Neural cell (in vitro differentiated cells): ENCODE results near the gene SETD6.

ENCODE experiments used
- TAF1 ChIP-seq: IDR thresholded peaks from 2 replicates; pipeline ENCODE4 v1.6.1; 2012; ENCODE audit warnings: low read depth
- TF ChIP-seq, protein P1 (sequence below): fragments of 450-650 bp; IDR thresholded peaks from 2 replicates; pipeline ENCODE4 v1.5.1; 2014; ENCODE audit warnings: antibody characterized with exemption, mild to moderate bottlenecking, moderate library complexity; ENCODE audit not compliant: poor library complexity, severe bottlenecking

DNA sequence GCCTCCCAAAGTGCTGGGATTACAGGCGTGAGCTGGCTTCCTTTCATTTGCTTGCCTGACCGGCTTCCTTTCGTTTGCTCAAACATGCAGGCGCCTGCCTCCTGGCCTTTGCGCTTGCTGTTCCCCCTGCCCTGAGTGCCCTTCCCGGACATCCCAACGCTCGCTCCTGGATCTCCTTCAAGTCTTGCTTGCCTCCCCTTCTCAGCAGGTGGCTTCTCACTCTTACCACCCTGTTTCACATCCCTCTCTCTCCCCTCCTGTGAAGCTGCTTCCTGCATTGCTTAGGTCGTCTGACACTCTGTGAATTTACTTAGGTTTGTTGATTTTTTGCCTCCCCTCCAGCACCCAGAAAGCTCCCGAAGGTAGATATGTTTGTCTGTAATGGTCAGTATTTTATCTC is 41.0 kb upstream of the SETD6 start:
- TF ChIP-seq, protein P1, sequence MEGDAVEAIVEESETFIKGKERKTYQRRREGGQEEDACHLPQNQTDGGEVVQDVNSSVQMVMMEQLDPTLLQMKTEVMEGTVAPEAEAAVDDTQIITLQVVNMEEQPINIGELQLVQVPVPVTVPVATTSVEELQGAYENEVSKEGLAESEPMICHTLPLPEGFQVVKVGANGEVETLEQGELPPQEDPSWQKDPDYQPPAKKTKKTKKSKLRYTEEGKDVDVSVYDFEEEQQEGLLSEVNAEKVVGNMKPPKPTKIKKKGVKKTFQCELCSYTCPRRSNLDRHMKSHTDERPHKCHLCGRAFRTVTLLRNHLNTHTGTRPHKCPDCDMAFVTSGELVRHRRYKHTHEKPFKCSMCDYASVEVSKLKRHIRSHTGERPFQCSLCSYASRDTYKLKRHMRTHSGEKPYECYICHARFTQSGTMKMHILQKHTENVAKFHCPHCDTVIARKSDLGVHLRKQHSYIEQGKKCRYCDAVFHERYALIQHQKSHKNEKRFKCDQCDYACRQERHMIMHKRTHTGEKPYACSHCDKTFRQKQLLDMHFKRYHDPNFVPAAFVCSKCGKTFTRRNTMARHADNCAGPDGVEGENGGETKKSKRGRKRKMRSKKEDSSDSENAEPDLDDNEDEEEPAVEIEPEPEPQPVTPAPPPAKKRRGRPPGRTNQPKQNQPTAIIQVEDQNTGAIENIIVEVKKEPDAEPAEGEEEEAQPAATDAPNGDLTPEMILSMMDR, result no peak
- no peak for TF ChIP-seq TAF1
